Fibroblast of villous mesenchyme (primary cell): Measurements from ENCODE around the gene BCL2. TPM values are rescaled to one million over a fixed set of nuclear protein-coding genes. Genes with fewer than 3 reads are reported as not detected.
A peak's percentile ranks its signal among the peaks of the same experiment; 100 is the strongest.

Source experiments
- DNase-seq: peaks from one replicate; pipeline ENCODE4 v3.0.0-alpha.2; 2010; ENCODE audit warnings: low read depth
- H3K4me3 ChIP-seq: 2 replicates; pipeline ENCODE4 v1.5.1; 2011; ENCODE audit warnings: low read depth, mild to moderate bottlenecking, low read length
- CTCF ChIP-seq: IDR thresholded peaks from 2 replicates; pipeline ENCODE4 v1.5.1; 2012; ENCODE audit warnings: low read depth, mild to moderate bottlenecking, low read length; ENCODE audit not compliant: insufficient read depth
- total RNA-seq: library from RNA; depleted of rRNA; stranded (reverse); fragments of >200 nt; gene quantifications from 2 replicates; pipeline ENCODE4 v1.2.3, GENCODE V29; 2012

Gene BCL2
- total RNA-seq, 1 donor = 0.86 TPM

- TF ChIP-seq CTCF = no peak
- peak; percentile 57 for DNase-seq
- H3K4me3 ChIP-seq = no peak overlapping the region
Measured at GRCh38 chr18:63148449-63149301, 170.9 kb downstream of the BCL2 start.

- no peak for TF ChIP-seq CTCF
- DNase-seq = no peak
Measured at GRCh38 chr18:63147973-63148372, 171.6 kb downstream of the BCL2 start.

GRCh38 chr18:63146828-63147409 lies 172.7 kb downstream of the BCL2 start:
- H3K4me3 ChIP-seq = no peak overlapping the region
- no peak for TF ChIP-seq CTCF
- DNase-seq = no peak

More at GRCh38 chr18:63147973-63148372, 171.6 kb downstream of the BCL2 start:
- no peak overlapping the region for H3K4me3 ChIP-seq

GRCh38 chr18:63145851-63146555 lies 173.6 kb downstream of the BCL2 start:
- no peak for DNase-seq
- no peak overlapping the region for H3K4me3 ChIP-seq
- no peak for TF ChIP-seq CTCF

- DNase-seq = no peak
- H3K4me3 ChIP-seq = no peak overlapping the region
- no peak for TF ChIP-seq CTCF
Measured at GRCh38 chr18:63145166-63145850, 174.3 kb downstream of the BCL2 start.

GRCh38 chr18:63144748-63145147 lies 174.8 kb downstream of the BCL2 start:
- TF ChIP-seq CTCF = no peak
- DNase-seq = no peak
- H3K4me3 ChIP-seq = no peak overlapping the region
